HG03060 (cell line): Measurements from ENCODE around the gene SDK2.

Experiments used
- ATAC-seq: cut with Tn5 transposase; IDR thresholded peaks from one replicate; pipeline ENCODE4 v1.9.1; 2021; ENCODE audit warnings: low read depth, moderate number of reproducible peaks; ENCODE audit not compliant: unreplicated experiment

SDK2 gene

GRCh38 chr17:73613271-73614233 is 30.7 kb downstream of the SDK2 start:
- ATAC-seq: no peak

GRCh38 chr17:73612031-73612472 is 32.2 kb downstream of the SDK2 start:
- ATAC-seq: no peak

- ATAC-seq: no peak
These were observed 32.6 kb downstream of the SDK2 start for GRCh38 chr17:73611630-73612029.

GRCh38 chr17:73610331-73610911 is 33.8 kb downstream of the SDK2 start:
- ATAC-seq: no peak

- no peak for ATAC-seq
These were observed 34.5 kb downstream of the SDK2 start for GRCh38 chr17:73609758-73610157.

GRCh38 chr17:73609060-73609459 is 35.2 kb downstream of the SDK2 start:
- ATAC-seq: no peak

GRCh38 chr17:73605444-73605843 is 38.8 kb downstream of the SDK2 start:
- ATAC-seq: no peak

- ATAC-seq: no peak
These were observed 39.8 kb downstream of the SDK2 start for GRCh38 chr17:73604476-73604875.

GRCh38 chr17:73603971-73604370 is 40.3 kb downstream of the SDK2 start:
- no peak for ATAC-seq

- ATAC-seq: no peak
These were observed 44.0 kb downstream of the SDK2 start for GRCh38 chr17:73600103-73600871.

GRCh38 chr17:73599599-73599998 is 44.6 kb downstream of the SDK2 start:
- no peak for ATAC-seq

GRCh38 chr17:73598212-73598611 is 46.0 kb downstream of the SDK2 start:
- ATAC-seq: no peak

- ATAC-seq: no peak
These were observed 48.3 kb downstream of the SDK2 start for GRCh38 chr17:73595931-73596330.

GRCh38 chr17:73595479-73595878 is 48.8 kb downstream of the SDK2 start:
- no peak for ATAC-seq

- no peak for ATAC-seq
These were observed 49.2 kb downstream of the SDK2 start for GRCh38 chr17:73595068-73595467.

- no peak for ATAC-seq
These were observed 49.6 kb downstream of the SDK2 start for GRCh38 chr17:73594598-73594997.

GRCh38 chr17:73594025-73594424 is 50.2 kb downstream of the SDK2 start:
- no peak for ATAC-seq

- ATAC-seq: no peak
These were observed 50.8 kb downstream of the SDK2 start for GRCh38 chr17:73593249-73593965.

GRCh38 chr17:73592501-73592961 is 51.7 kb downstream of the SDK2 start:
- no peak for ATAC-seq

GRCh38 chr17:73592079-73592415 is 52.2 kb downstream of the SDK2 start:
- ATAC-seq: no peak
